HepG2 (cell line): ENCODE measurements around the gene BMPR1B. TPM values are rescaled to one million over a fixed set of nuclear protein-coding genes. Genes with fewer than 3 reads are reported as not detected.

Source experiments
- ATAC-seq: fragments of 200-7000 bp; cut with Tn5 transposase; 3 replicates; pipeline ENCODE4 v1.9.1; 2020; ENCODE audit warnings: mild to moderate bottlenecking, moderate library complexity
- BruUV-seq: library from RNA; stranded (reverse); fragments of 400-500 nt; replicated peaks from 2 replicates; lab custom pipeline; 2021; lab: Mats Ljungman, UMichigan
- CTCF ChIA-PET: fragments of 300-600 bp; formaldehyde crosslinking; extraction: SDS; loops from one replicate; lab custom pipeline; 2021; ENCODE audit warnings: low total read pairs, inconsistent platforms, low intra/inter-chr PET ratio; lab: Yijun Ruan, JAX
- POLR2A ChIA-PET: fragments of 350-600 bp; sonication (Branson Sonifier 250); formaldehyde crosslinking; loops from one replicate; lab custom pipeline; 2020; ENCODE audit warnings: antibody characterized with exemption, inconsistent platforms; lab: Yijun Ruan, JAX
- DNase-seq: peaks from one replicate; pipeline ENCODE4 v3.0.0-alpha.2; 2015; ENCODE audit warnings: low spot score
- FAIRE-seq: peaks from 3 replicates; lab custom pipeline; 2011; peaks lifted over from hg19 to GRCh38; lab: Jason Lieb, UNC
- H2AFZ ChIP-seq: one replicate; pipeline ENCODE4 v1.6.1; 2011; ENCODE audit warnings: low read length, inconsistent platforms
- H3K27ac ChIP-seq: fragments of 300-600 bp; 3 replicates; pipeline ENCODE4 v1.8.0; 2011; ENCODE audit warnings: mixed run types, mild to moderate bottlenecking, mixed read lengths, low read length, inconsistent platforms; ENCODE audit not compliant: insufficient read depth; ENCODE audit errors: extremely low read length
- H3K27me3 ChIP-seq, 2 experiments: fragments of 200-600 bp in 1 of 2; 2 replicates in 1 of 2; 3 replicates in 1 of 2; pipeline versions ENCODE4 v1.6.0 to v1.8.0; 2011; ENCODE audit warnings: low read length in 2 of 2, mild to moderate bottlenecking in 2 of 2, moderate library complexity in 2 of 2, inconsistent platforms in 1 of 2; ENCODE audit not compliant: insufficient read depth in 2 of 2, control insufficient read depth in 1 of 2
- H3K36me3 ChIP-seq, 2 experiments: fragments of 200-600 bp in 1 of 2; replicated peaks in 1 of 2; 2 replicates in 1 of 2; 3 replicates in 1 of 2; pipeline versions ENCODE4 v1.5.1 to v1.8.0; 2011; ENCODE audit warnings: low read length in 2 of 2, inconsistent platforms in 1 of 2; ENCODE audit not compliant: insufficient read depth in 2 of 2, control insufficient read depth in 1 of 2
- H3K4me1 ChIP-seq: 2 replicates; pipeline ENCODE4 v1.5.1; 2012; ENCODE audit warnings: low read length, inconsistent platforms; ENCODE audit not compliant: insufficient read depth
- H3K4me2 ChIP-seq: 2 replicates; pipeline ENCODE4 v1.6.0; 2011; ENCODE audit warnings: low read depth, low read length, inconsistent platforms
- H3K4me3 ChIP-seq, 3 experiments: fragments of 200-600 bp in 1 of 3; sonication (generic), shearing (Covaris generic) in 1 of 3; replicated peaks in 1 of 3; 2 replicates each; pipeline ENCODE4 v1.5.1; 2011 to 2016; ENCODE audit warnings: low read length in 3 of 3, inconsistent platforms in 2 of 3, low read depth in 2 of 3, mild to moderate bottlenecking in 2 of 3, control low read depth in 1 of 3, mixed read lengths in 1 of 3; ENCODE audit not compliant: insufficient read depth in 1 of 3
- H3K79me2 ChIP-seq: one replicate; pipeline ENCODE4 v1.6.1; 2011; ENCODE audit warnings: low read length, inconsistent platforms; ENCODE audit not compliant: insufficient read depth
- H3K9ac ChIP-seq: 2 replicates; pipeline ENCODE4 v1.6.0; 2011; ENCODE audit warnings: mild to moderate bottlenecking, low read depth, low read length, inconsistent platforms; ENCODE audit not compliant: insufficient read depth
- H3K9me3 ChIP-seq: 2 replicates; pipeline ENCODE4 v1.5.1; 2012; ENCODE audit warnings: mild to moderate bottlenecking, low read length
- H4K20me1 ChIP-seq: 2 replicates; pipeline ENCODE4 v1.6.0; 2011; ENCODE audit warnings: inconsistent platforms, mild to moderate bottlenecking, low read length, moderate library complexity; ENCODE audit not compliant: insufficient read depth
- ATF7 ChIP-seq, 2 experiments: fragments of 450-650 bp in 1 of 2; sonication (generic) in 1 of 2; formaldehyde crosslinking in 1 of 2; IDR thresholded peaks; 2 replicates each; pipeline versions ENCODE4 v1.4.0 to v1.6.1; 2016 to 2020; ENCODE audit warnings: antibody characterized with exemption in 1 of 2, mild to moderate bottlenecking in 1 of 2, missing genetic modification reagents in 1 of 2
- BRD4 ChIP-seq: sonication (generic); formaldehyde crosslinking; IDR thresholded peaks from 2 replicates; pipeline ENCODE4 v1.4.0; 2020; ENCODE audit warnings: missing genetic modification reagents
- EED ChIP-seq: sonication (generic); formaldehyde crosslinking; IDR thresholded peaks from 2 replicates; pipeline ENCODE4 v1.5.0; 2020; ENCODE audit warnings: mild to moderate bottlenecking, missing genetic modification reagents
- FOXA1 ChIP-seq, 2 experiments: fragments of 450-650 bp in 1 of 2; sonication (generic) in 1 of 2; formaldehyde crosslinking in 1 of 2; IDR thresholded peaks; 2 replicates each; pipeline versions ENCODE4 v1.4.0 to v1.6.1; 2016 to 2020; ENCODE audit warnings: missing genetic modification reagents in 1 of 2
- HOXA5 ChIP-seq: sonication (generic); formaldehyde crosslinking; IDR thresholded peaks from 2 replicates; pipeline ENCODE4 v1.4.0; 2020; ENCODE audit warnings: missing genetic modification reagents
- IRF2 ChIP-seq: IDR thresholded peaks from 2 replicates; pipeline ENCODE4 v1.6.1; 2018; ENCODE audit warnings: missing genetic modification reagents, missing compliant biosample characterization
- LCORL ChIP-seq, 2 experiments: fragments of 450-650 bp in 1 of 2; sonication (generic) in 1 of 2; formaldehyde crosslinking in 1 of 2; IDR thresholded peaks; 2 replicates each; pipeline versions ENCODE4 v1.5.0 to v1.6.1; 2017 to 2020; ENCODE audit warnings: antibody characterized with exemption in 1 of 2, missing genetic modification reagents in 1 of 2
- PLSCR1 ChIP-seq: sonication (generic); formaldehyde crosslinking; IDR thresholded peaks from 2 replicates; pipeline ENCODE4 v1.5.0; 2020; ENCODE audit warnings: missing genetic modification reagents, mild to moderate bottlenecking, borderline replicate concordance
- POLR2A ChIP-seq, 2 experiments: IDR thresholded peaks; 2 replicates each; pipeline ENCODE4 v1.6.1; 2011; ENCODE audit warnings: low read depth in 2 of 2, low read length in 2 of 2, mild to moderate bottlenecking in 1 of 2, moderate library complexity in 1 of 2; ENCODE audit not compliant: insufficient read depth in 1 of 2
- SIX4 ChIP-seq: sonication (generic); formaldehyde crosslinking; IDR thresholded peaks from 2 replicates; pipeline ENCODE4 v1.4.0; 2020; ENCODE audit warnings: missing genetic modification reagents
- ZC3H13 ChIP-seq: sonication (generic); formaldehyde crosslinking; IDR thresholded peaks from 2 replicates; pipeline ENCODE4 v1.8.1; 2023; ENCODE audit warnings: mild to moderate bottlenecking, missing genetic modification reagents, moderate library complexity
- ZFYVE20 ChIP-seq: sonication (generic); formaldehyde crosslinking; IDR thresholded peaks from 2 replicates; pipeline ENCODE4 v1.8.0; 2023; ENCODE audit warnings: low read depth, mild to moderate bottlenecking, moderate library complexity, missing genetic modification reagents, borderline replicate concordance
- ZNF12 ChIP-seq: sonication (generic); formaldehyde crosslinking; IDR thresholded peaks from 2 replicates; pipeline ENCODE4 v1.5.0; 2020; ENCODE audit warnings: missing genetic modification reagents
- ZNF121 ChIP-seq: sonication (generic); formaldehyde crosslinking; IDR thresholded peaks from 2 replicates; pipeline ENCODE4 v1.5.0; 2020; ENCODE audit warnings: mild to moderate bottlenecking, missing genetic modification reagents
- ZNF446 ChIP-seq: sonication (generic); formaldehyde crosslinking; IDR thresholded peaks from 2 replicates; pipeline ENCODE4 v1.5.0; 2020; ENCODE audit warnings: mild to moderate bottlenecking, missing genetic modification reagents
- ZNF546 ChIP-seq: sonication (generic); formaldehyde crosslinking; conservative IDR thresholded peaks from 2 replicates; pipeline ENCODE4 v1.8.1; 2023; ENCODE audit warnings: mild to moderate bottlenecking, missing genetic modification reagents
- ZNF790 ChIP-seq: sonication (generic); formaldehyde crosslinking; IDR thresholded peaks from 2 replicates; pipeline ENCODE4 v1.8.0; 2022; ENCODE audit warnings: missing genetic modification reagents, mild to moderate bottlenecking, borderline replicate concordance
- WGBS: methylation state at CpG from one replicate; pipeline ENCODE4 v1.1.6; 2017; ENCODE audit warnings: low lambda C conversion rate; 5-methylcytosine and 5-hydroxymethylcytosine counted together
- in situ Hi-C: cut with HindIII; loops from 2 replicates; pipeline ENCODE4 v1.10.0; 2017; ENCODE audit warnings: low pct_unique_long_range_greater_than_20kb; ENCODE audit not compliant: extremely low pct_ligation_motif_present
- intact Hi-C: fragments of 100-400 bp; cut with micrococcal nuclease; formaldehyde crosslinking; loops from one replicate; pipeline ENCODE4 v1.10.0; 2022; ENCODE audit not compliant: unreplicated experiment
- polyA plus RNA-seq, 8 experiments: library from polyadenylated mRNA; depleted of rRNA in 3 of 8; stranded (reverse) in 7 of 8; unstranded in 1 of 8; fragments of >200 nt; fragmentation: Illumina TruSeq in 4 of 8; extraction: Trizol in 4 of 8; gene quantifications; 2 replicates each; pipeline versions ENCODE4 v1.2.1 to v1.2.3, GENCODE V29; 2011 to 2016; ENCODE audit warnings: low read depth in 4 of 8, missing spikeins in 1 of 8, mixed read lengths in 1 of 8; ENCODE audit not compliant: insufficient read depth in 1 of 8
- total RNA-seq, 5 experiments: library from RNA; depleted of rRNA; stranded (reverse); fragments of >200 nt; fragmentation: Illumina TruSeq; extraction: Trizol; gene quantifications; 2 replicates each; pipeline ENCODE4 v1.2.3, GENCODE V29; 2016; ENCODE audit warnings: low read depth in 1 of 5
- TF ChIP-seq, protein P1 (sequence below): IDR thresholded peaks from 2 replicates; pipeline ENCODE4 v1.6.1; 2016; ENCODE audit warnings: low read depth, missing genetic modification reagents, missing compliant biosample characterization

The BMPR1B gene
- total and polyA plus RNA-seq, 2 of the 13 experiments (the other 11 are each of a cell fraction or from before 2014, with no cell fraction given) = 0.07 TPM; not detected in 1

- Histone ChIP-seq H3K9me3 (no peaks in the 10 kb centered on the region), H3K4me2 (no peak overlapping the region), H3K27me3 (no peaks in the 10 kb centered on the region), H4K20me1 (no peaks in the 10 kb centered on the region; the same call in 1 of the 2 replicates), H3K79me2 (no peaks in the 10 kb centered on the region), H3K36me3 (no peaks in the 10 kb centered on the region), H2AFZ (no peak overlapping the region), H3K4me1 (no peaks in the 10 kb centered on the region), H3K27ac (no peak overlapping the region), H3K4me3 (no peak overlapping the region), H3K9ac (no peak overlapping the region)
- ATAC-seq (no peak), FAIRE-seq (no peak), DNase-seq (no peak)
- in situ Hi-C loops (no loop called here), intact Hi-C loops (no loop called here)
- ChIA-PET CTCF (no interaction called here), POLR2A (no interaction called here)
- WGBS = 65% methylated on average over 1 of the region's 1 CpG
- TF ChIP-seq EED (CRISPR knock-in tag) (no peak), ATF7 (IDR thresholded peaks at IDR 0.05) (no peak), ATF7 (CRISPR knock-in tag; IDR thresholded peaks at IDR 0.05) (no peak), POLR2A (IDR thresholded peaks at IDR 0.05; ENCODE audit: insufficient read depth in 1 of 2, low read depth in 2 of 2, low read length in 2 of 2) (no peak), ZC3H13 (no peak), ZNF121 (CRISPR knock-in tag) (no peak), ZNF446 (CRISPR knock-in tag) (no peak), IRF2 (CRISPR knock-in tag) (no peak), LCORL (IDR thresholded peaks at IDR 0.05) (no peak), LCORL (CRISPR knock-in tag; IDR thresholded peaks at IDR 0.05) (no peak), SIX4 (CRISPR knock-in tag) (no peak), ZNF12 (CRISPR knock-in tag) (no peak), HOXA5 (CRISPR knock-in tag) (no peak), BRD4 (CRISPR knock-in tag) (no peak), FOXA1 (IDR thresholded peaks at IDR 0.05) (no peak), FOXA1 (CRISPR knock-in tag; IDR thresholded peaks at IDR 0.05) (no peak), ZFYVE20 (no peak), PLSCR1 (no peak), ZNF790 (CRISPR knock-in tag) (no peak), ZNF546 (CRISPR knock-in tag) (no peak)
- TF ChIP-seq, protein P1, sequence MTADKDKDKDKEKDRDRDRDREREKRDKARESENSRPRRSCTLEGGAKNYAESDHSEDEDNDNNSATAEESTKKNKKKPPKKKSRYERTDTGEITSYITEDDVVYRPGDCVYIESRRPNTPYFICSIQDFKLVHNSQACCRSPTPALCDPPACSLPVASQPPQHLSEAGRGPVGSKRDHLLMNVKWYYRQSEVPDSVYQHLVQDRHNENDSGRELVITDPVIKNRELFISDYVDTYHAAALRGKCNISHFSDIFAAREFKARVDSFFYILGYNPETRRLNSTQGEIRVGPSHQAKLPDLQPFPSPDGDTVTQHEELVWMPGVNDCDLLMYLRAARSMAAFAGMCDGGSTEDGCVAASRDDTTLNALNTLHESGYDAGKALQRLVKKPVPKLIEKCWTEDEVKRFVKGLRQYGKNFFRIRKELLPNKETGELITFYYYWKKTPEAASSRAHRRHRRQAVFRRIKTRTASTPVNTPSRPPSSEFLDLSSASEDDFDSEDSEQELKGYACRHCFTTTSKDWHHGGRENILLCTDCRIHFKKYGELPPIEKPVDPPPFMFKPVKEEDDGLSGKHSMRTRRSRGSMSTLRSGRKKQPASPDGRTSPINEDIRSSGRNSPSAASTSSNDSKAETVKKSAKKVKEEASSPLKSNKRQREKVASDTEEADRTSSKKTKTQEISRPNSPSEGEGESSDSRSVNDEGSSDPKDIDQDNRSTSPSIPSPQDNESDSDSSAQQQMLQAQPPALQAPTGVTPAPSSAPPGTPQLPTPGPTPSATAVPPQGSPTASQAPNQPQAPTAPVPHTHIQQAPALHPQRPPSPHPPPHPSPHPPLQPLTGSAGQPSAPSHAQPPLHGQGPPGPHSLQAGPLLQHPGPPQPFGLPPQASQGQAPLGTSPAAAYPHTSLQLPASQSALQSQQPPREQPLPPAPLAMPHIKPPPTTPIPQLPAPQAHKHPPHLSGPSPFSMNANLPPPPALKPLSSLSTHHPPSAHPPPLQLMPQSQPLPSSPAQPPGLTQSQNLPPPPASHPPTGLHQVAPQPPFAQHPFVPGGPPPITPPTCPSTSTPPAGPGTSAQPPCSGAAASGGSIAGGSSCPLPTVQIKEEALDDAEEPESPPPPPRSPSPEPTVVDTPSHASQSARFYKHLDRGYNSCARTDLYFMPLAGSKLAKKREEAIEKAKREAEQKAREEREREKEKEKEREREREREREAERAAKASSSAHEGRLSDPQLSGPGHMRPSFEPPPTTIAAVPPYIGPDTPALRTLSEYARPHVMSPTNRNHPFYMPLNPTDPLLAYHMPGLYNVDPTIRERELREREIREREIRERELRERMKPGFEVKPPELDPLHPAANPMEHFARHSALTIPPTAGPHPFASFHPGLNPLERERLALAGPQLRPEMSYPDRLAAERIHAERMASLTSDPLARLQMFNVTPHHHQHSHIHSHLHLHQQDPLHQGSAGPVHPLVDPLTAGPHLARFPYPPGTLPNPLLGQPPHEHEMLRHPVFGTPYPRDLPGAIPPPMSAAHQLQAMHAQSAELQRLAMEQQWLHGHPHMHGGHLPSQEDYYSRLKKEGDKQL (CRISPR knock-in tag) = no peak
- no TSS peak for BruUV-seq
Observed at GRCh38 chr4:95108883-95109421, 351.2 kb downstream of the BMPR1B start.
